Activated CD4-positive, alpha-beta T cell treated with anti-CD3 and anti-CD28 coated beads for 36 hours (primary cell): Measurements from ENCODE around the gene BANP. TPM values are rescaled to one million over a fixed set of nuclear protein-coding genes. Genes with fewer than 3 reads are reported as not detected.
A peak's percentile ranks its signal among the peaks of the same experiment; 100 is the strongest.

ENCODE experiments used
- ATAC-seq: fragments of 200-7000 bp; cut with Tn5 transposase; one replicate; pipeline ENCODE4 v1.10.0; 2021; ENCODE audit warnings: mild to moderate bottlenecking, moderate library complexity
- CTCF ChIA-PET: fragments of 350-600 bp; sonication (Branson Sonifier 250); formaldehyde crosslinking; loops from one replicate; lab custom pipeline; 2021; ENCODE audit warnings: antibody characterized with exemption; lab: Charles Lee
- POLR2A ChIA-PET: fragments of 350-600 bp; sonication (Branson Sonifier 250); formaldehyde crosslinking; loops from one replicate; lab custom pipeline; 2021; ENCODE audit warnings: antibody characterized with exemption, inconsistent platforms; lab: Charles Lee
- DNase-seq: peaks from one replicate; pipeline ENCODE4 v3.0.0-alpha.2; 2020
- H3K27ac Mint-ChIP-seq: one replicate; pipeline ENCODE4 v1.8.0; 2021; ENCODE audit warnings: mixed read lengths
- H3K27me3 Mint-ChIP-seq: one replicate; pipeline ENCODE4 v1.8.0; 2021; ENCODE audit warnings: mixed read lengths
- H3K36me3 Mint-ChIP-seq: one replicate; pipeline ENCODE4 v1.8.0; 2021; ENCODE audit warnings: low read depth, mixed read lengths
- H3K4me1 Mint-ChIP-seq: one replicate; pipeline ENCODE4 v1.8.0; 2021; ENCODE audit warnings: mixed read lengths
- H3K4me3 Mint-ChIP-seq: one replicate; pipeline ENCODE4 v1.8.0; 2021; ENCODE audit warnings: mild to moderate bottlenecking, moderate library complexity, mixed read lengths
- H3K9me3 Mint-ChIP-seq: one replicate; pipeline ENCODE4 v1.8.0; 2021; ENCODE audit warnings: low read depth, mixed read lengths
- intact Hi-C, 2 experiments: fragments of 100-400 bp; cut with DNase I in 1 of 2; cut with micrococcal nuclease in 1 of 2; formaldehyde crosslinking; loops; one replicate each; pipeline versions ENCODE4 v1.14.2 to v1.15.1; 2022 to 2024; cut with DNase I, micrococcal nuclease
- total RNA-seq, 2 experiments: library from RNA; stranded (reverse); gene quantifications; one replicate each; pipeline ENCODE4 v1.2.3, GENCODE V29; 2021

The BANP gene
- total RNA-seq, 2 experiments from 2014 or later: 35.2 to 36.1 TPM

GRCh38 chr16:87959391-87959990 lies 8.3 kb downstream of the BANP start:
- intact Hi-C loops: loop anchor here (10.0 kb wide), 3 partner anchors 615 to 1285 kb away; partner anchors contain the start of genes PIEZO1 (in 1 of the 2) and ZC3H18 (in 1 of the 2)
- ATAC-seq (no peak), DNase-seq (peak; percentile 32)
- H3K36me3 Mint-ChIP-seq: peaks cover 34% of the 10 kb centered on the region
- H3K27ac Mint-ChIP-seq: peak overlapping the region; percentile 85
- peaks cover 92% of the 10 kb centered on the region for H3K4me1 Mint-ChIP-seq
- no peaks in the 10 kb centered on the region for H3K27me3 Mint-ChIP-seq
- POLR2A ChIA-PET: interaction anchor here (1.4 kb wide), 1 partner anchor 8 kb away, joined by 3 read pairs; the partner anchor contains the start of gene BANP
- H3K4me3 Mint-ChIP-seq: peak overlapping the region; percentile 62
- CTCF ChIA-PET: no interaction called here
- H3K9me3 Mint-ChIP-seq: no peaks in the 10 kb centered on the region

GRCh38 chr16:87960296-87960695 lies 9.1 kb downstream of the BANP start:
- Mint-ChIP-seq H3K27ac (peak overlapping the region; percentile 85), H3K4me1 (peaks cover 92% of the 10 kb centered on the region), H3K4me3 (peak overlapping the region; percentile 62), H3K9me3 (no peaks in the 10 kb centered on the region), H3K27me3 (no peaks in the 10 kb centered on the region), H3K36me3 (peaks cover 36% of the 10 kb centered on the region)
- intact Hi-C loops: no loop called here
- POLR2A ChIA-PET: interaction anchor here (1.4 kb wide), 1 partner anchor 9 kb away, joined by 3 read pairs; the partner anchor contains the start of gene BANP
- DNase-seq: no peak
- ATAC-seq: no peak
- CTCF ChIA-PET: interaction anchor here (1.1 kb wide), 1 partner anchor 12 kb away, joined by 4 read pairs; no protein-coding TSS in a partner anchor

- no peaks in the 10 kb centered on the region for H3K9me3 Mint-ChIP-seq
- DNase-seq (no peak), ATAC-seq (no peak)
- ChIA-PET CTCF (interaction anchor here (0.7 to 3.0 kb wide), 3 partner anchors 10 to 23 kb away, joined by 3 to 8 read pairs (median 4); partner anchors contain the start of gene BANP), POLR2A (interaction anchor here (1.4 kb wide), 1 partner anchor 10 kb away, joined by 3 read pairs; the partner anchor contains the start of gene BANP)
- no peak overlapping the region for H3K27ac Mint-ChIP-seq
- peaks cover 91% of the 10 kb centered on the region for H3K4me1 Mint-ChIP-seq
- no peaks in the 10 kb centered on the region for H3K27me3 Mint-ChIP-seq
- no peak overlapping the region for H3K4me3 Mint-ChIP-seq
- H3K36me3 Mint-ChIP-seq: peaks cover 32% of the 10 kb centered on the region
- intact Hi-C loops: no loop called here
These were observed 9.6 kb downstream of the BANP start for GRCh38 chr16:87960852-87961251.

GRCh38 chr16:87961623-87962022 lies 10.4 kb downstream of the BANP start:
- ATAC-seq: no peak
- Mint-ChIP-seq H3K4me1 (peaks cover 91% of the 10 kb centered on the region), H3K27me3 (no peaks in the 10 kb centered on the region), H3K9me3 (no peaks in the 10 kb centered on the region), H3K36me3 (peaks cover 31% of the 10 kb centered on the region), H3K27ac (peak overlapping the region; percentile 12), H3K4me3 (no peak overlapping the region)
- POLR2A ChIA-PET: no interaction called here
- no peak for DNase-seq
- intact Hi-C loops: loop anchor here (1.0 to 2.0 kb wide), 2 partner anchors 19 to 25 kb away; no protein-coding TSS in a partner anchor
- CTCF ChIA-PET: interaction anchor here (0.6 to 3.0 kb wide), 4 partner anchors 8 to 212 kb away, joined by 3 to 8 read pairs (median 3); no protein-coding TSS in a partner anchor

GRCh38 chr16:87963400-87963799 lies 12.2 kb downstream of the BANP start:
- DNase-seq (peak; percentile 90), ATAC-seq (peak; percentile 97)
- Mint-ChIP-seq H3K27ac (peak overlapping the region; percentile 96), H3K4me1 (peaks cover 79% of the 10 kb centered on the region), H3K9me3 (no peaks in the 10 kb centered on the region), H3K4me3 (peak overlapping the region; percentile 51), H3K27me3 (no peaks in the 10 kb centered on the region), H3K36me3 (peaks cover 15% of the 10 kb centered on the region)
- POLR2A ChIA-PET: interaction anchor here (0.6 to 1.4 kb wide), 3 partner anchors 12 to 567 kb away, joined by 3 to 4 read pairs (median 3); partner anchors contain the start of gene BANP
- intact Hi-C loops: loop anchor here (1.0 to 2.0 kb wide), 4 partner anchors 8 to 17 kb away; partner anchors contain the start of gene BANP (in 2 of the 2)
- CTCF ChIA-PET: interaction anchor here (0.6 to 3.0 kb wide), 7 partner anchors 9 to 195 kb away, joined by 3 to 8 read pairs (median 3); partner anchors contain the start of gene BANP

- H3K9me3 Mint-ChIP-seq: no peaks in the 10 kb centered on the region
- no peaks in the 10 kb centered on the region for H3K27me3 Mint-ChIP-seq
- DNase-seq (no peak), ATAC-seq (no peak)
- H3K4me3 Mint-ChIP-seq: peak overlapping the region; percentile 51
- CTCF ChIA-PET: interaction anchor here (0.6 to 3.0 kb wide), 7 partner anchors 8 to 195 kb away, joined by 3 to 8 read pairs (median 3); partner anchors contain the start of gene BANP
- POLR2A ChIA-PET: interaction anchor here (0.6 to 1.4 kb wide), 3 partner anchors 13 to 567 kb away, joined by 3 to 4 read pairs (median 3); partner anchors contain the start of gene BANP
- H3K4me1 Mint-ChIP-seq: peaks cover 76% of the 10 kb centered on the region
- H3K36me3 Mint-ChIP-seq: peaks cover 16% of the 10 kb centered on the region
- H3K27ac Mint-ChIP-seq: peak overlapping the region; percentile 96
- intact Hi-C loops: no loop called here
These were observed 12.9 kb downstream of the BANP start for GRCh38 chr16:87964049-87964659.

- ChIA-PET POLR2A (no interaction called here), CTCF (no interaction called here)
- intact Hi-C loops: no loop called here
- H3K4me1 Mint-ChIP-seq: peaks cover 69% of the 10 kb centered on the region
- DNase-seq: no peak
- H3K27me3 Mint-ChIP-seq: no peaks in the 10 kb centered on the region
- H3K9me3 Mint-ChIP-seq: no peaks in the 10 kb centered on the region
- ATAC-seq: no peak
- H3K4me3 Mint-ChIP-seq: no peak overlapping the region
- H3K36me3 Mint-ChIP-seq: peaks cover 17% of the 10 kb centered on the region
- peak overlapping the region; percentile 96 for H3K27ac Mint-ChIP-seq
These were observed 14.2 kb downstream of the BANP start for GRCh38 chr16:87965417-87965816.

GRCh38 chr16:87966064-87966645 lies 14.9 kb downstream of the BANP start:
- Mint-ChIP-seq H3K36me3 (peaks cover 23% of the 10 kb centered on the region), H3K9me3 (peaks cover 3% of the 10 kb centered on the region), H3K4me1 (peaks cover 66% of the 10 kb centered on the region), H3K4me3 (no peak overlapping the region), H3K27me3 (no peaks in the 10 kb centered on the region), H3K27ac (peak overlapping the region; percentile 84)
- intact Hi-C loops: no loop called here
- no peak for DNase-seq
- CTCF ChIA-PET: interaction anchor here (1.0 to 1.8 kb wide), 3 partner anchors 9 to 57 kb away, joined by 3 to 8 read pairs (median 3); no protein-coding TSS in a partner anchor
- POLR2A ChIA-PET: interaction anchor here (0.5 to 1.2 kb wide), 2 partner anchors 13 to 98 kb away, joined by 3 read pairs; no protein-coding TSS in a partner anchor
- ATAC-seq: no peak

- Mint-ChIP-seq H3K36me3 (peaks cover 28% of the 10 kb centered on the region), H3K9me3 (peaks cover 8% of the 10 kb centered on the region), H3K4me1 (peaks cover 62% of the 10 kb centered on the region), H3K27ac (peak overlapping the region; percentile 84), H3K4me3 (peak overlapping the region; percentile 52), H3K27me3 (no peaks in the 10 kb centered on the region)
- ChIA-PET POLR2A (interaction anchor here (0.5 to 1.2 kb wide), 3 partner anchors 13 to 98 kb away, joined by 3 read pairs; no protein-coding TSS in a partner anchor), CTCF (interaction anchor here (0.6 to 1.8 kb wide), 4 partner anchors 10 to 714 kb away, joined by 3 to 8 read pairs (median 3); no protein-coding TSS in a partner anchor)
- intact Hi-C loops: no loop called here
- no peak for ATAC-seq
- no peak for DNase-seq
These were observed 15.5 kb downstream of the BANP start for GRCh38 chr16:87966685-87967185.

GRCh38 chr16:87968541-87968940 lies 17.3 kb downstream of the BANP start:
- Mint-ChIP-seq H3K4me1 (peaks cover 61% of the 10 kb centered on the region), H3K9me3 (peaks cover 19% of the 10 kb centered on the region), H3K36me3 (peaks cover 42% of the 10 kb centered on the region), H3K27me3 (no peaks in the 10 kb centered on the region), H3K4me3 (no peak overlapping the region), H3K27ac (no peak overlapping the region)
- intact Hi-C loops: no loop called here
- DNase-seq (no peak), ATAC-seq (no peak)
- ChIA-PET POLR2A (interaction anchor here (0.6 to 0.7 kb wide), 2 partner anchors 14 to 59 kb away, joined by 3 to 4 read pairs; no protein-coding TSS in a partner anchor), CTCF (interaction anchor here (0.6 to 1.1 kb wide), 4 partner anchors 10 to 573 kb away, joined by 3 to 4 read pairs (median 3); partner anchors contain the start of gene BANP)
